Heart left ventricle (tissue), 16 donors: ENCODE measurements around the gene ARHGEF6. TPM values are rescaled to one million over a fixed set of nuclear protein-coding genes. Genes with fewer than 3 reads are reported as not detected.
"Not testable (repeated sequence)": the region's sequence is repeated elsewhere in the genome, so short reads cannot be mapped to it uniquely, and the experiment has no call there.

Experiments used
- ATAC-seq, 4 donors: fragments of 200-7000 bp; cut with Tn5 transposase; one replicate each; pipeline ENCODE4 v1.9.1; 2020 to 2022; ENCODE audit warnings: moderate library complexity in 4 of 4, mild to moderate bottlenecking in 3 of 4, moderate number of reproducible peaks in 1 of 4
- DNase-seq, 5 donors: peaks; one replicate each; pipeline ENCODE4 v3.0.0-alpha.2; 2020
- H3K27ac ChIP-seq, 12 donors: fragments of 200-600 bp; sonication (generic) in 4 of 12; one replicate each; pipeline versions ENCODE4 v1.5.0 to v1.8.0; 2016 to 2022; ENCODE audit warnings: mild to moderate bottlenecking in 2 of 12
- H3K27me3 ChIP-seq, 9 donors: fragments of 200-600 bp; sonication (generic) in 2 of 9; one replicate each; pipeline versions ENCODE4 v1.5.1 to v1.8.0; 2016 to 2022; ENCODE audit warnings: mild to moderate bottlenecking in 3 of 9
- H3K36me3 ChIP-seq, 9 donors: fragments of 200-600 bp; sonication (generic) in 2 of 9; one replicate each; pipeline versions ENCODE4 v1.5.0 to v1.8.0; 2018 to 2022; ENCODE audit warnings: mild to moderate bottlenecking in 2 of 9
- H3K4me1 ChIP-seq, 12 donors: fragments of 200-600 bp; sonication (generic) in 4 of 12; one replicate each; pipeline versions ENCODE4 v1.5.0 to v1.8.0; 2016 to 2022; ENCODE audit warnings: mild to moderate bottlenecking in 3 of 12
- H3K4me3 ChIP-seq, 12 donors: fragments of 200-600 bp; sonication (generic) in 4 of 12; one replicate each; pipeline versions ENCODE4 v1.5.0 to v1.8.0; 2017 to 2022; ENCODE audit warnings: mild to moderate bottlenecking in 9 of 12, moderate library complexity in 4 of 12
- H3K9me3 ChIP-seq, 12 donors: fragments of 200-600 bp; sonication (generic) in 4 of 12; one replicate each; pipeline versions ENCODE4 v1.5.0 to v1.8.0; 2016 to 2022; ENCODE audit warnings: mild to moderate bottlenecking in 1 of 12
- CTCF ChIP-seq, 12 donors: fragments of 200-600 bp; sonication (generic) in 4 of 12; IDR thresholded peaks; one replicate each; pipeline versions ENCODE4 v1.5.0 to v1.8.0; 2018 to 2022; ENCODE audit warnings: antibody characterized with exemption in 12 of 12, mild to moderate bottlenecking in 5 of 12
- POLR2A ChIP-seq, 2 donors: fragments of 450-650 bp; IDR thresholded peaks; one replicate each; pipeline ENCODE4 v1.6.1; 2017; ENCODE audit warnings: antibody characterized with exemption in 2 of 2, mild to moderate bottlenecking in 2 of 2, moderate library complexity in 2 of 2
- WGBS, 4 donors: extraction: QIAGEN DNeasy Blood & Tissue Kit in 2 of 4; methylation state at CpG; one replicate each; pipeline versions ENCODE4 v1.1.5 to v1.1.7; 2013 to 2018; 5-methylcytosine and 5-hydroxymethylcytosine counted together
- intact Hi-C, 10 donors: fragments of 100-400 bp; cut with DNase I; formaldehyde crosslinking; loops; one replicate each; pipeline versions ENCODE4 v1.11.1 to v1.14.2; 2022
- polyA plus RNA-seq, 2 donors: library from polyadenylated mRNA; stranded (reverse); fragments of 200-250 nt; gene quantifications; one replicate each; pipeline ENCODE4 v1.2.3, GENCODE V29; 2013
- total RNA-seq, 9 donors: library from RNA; depleted of rRNA in 2 of 9; stranded (reverse); fragments of >200 nt in 2 of 9; fragmentation: NEBNext Ultra II Directional in 3 of 9; extraction: Animal tissue kit (Norgen Biotek cat#: 25700) in 3 of 9; gene quantifications; one replicate each; pipeline versions ENCODE4 v1.1.0 to v1.2.4, GENCODE V29; 2016 to 2023
- donor health status: ischemic (EF 13 %, LVEDD 7.1; RV severe dilation, severe dysfunction).
- donor health status: healthy with polysubstance abuse.
- donor health status: DM: no; HTN: yes; CAD: no.
- donor health status: DM: no; HTN: no; CAD: no.
- donor health status: ischemic (EF 25% LVEDD 6.9; RV normal size, moderate dysfunction).
- donor health status: ischemic (EF 25% LVEDD 5.7; RV mildly dilated, moderate dysfunction).
- donor health status: healthy.
- donor health status: DM: yes; HTN: yes; CAD: no.
- donor health status: ischemic (EF 35%, LVEDD 5.7; RV mildly dilated, moderate dysfunction).
- donor health status: nonischemic (EF 11% LVEDD 7.7; RV severe dilation, severe dysfunction).
- donor health status: DM: yes; HTN: yes; CAD: no.
- donor health status: PGD.
- donor health status: ischemic (EF 29% LVEDD 5.4; RV normal size, mild dysfunction).
- donor health status: nonischemic (EF 23%, LVEDD 6.1; RV moderate dilation, normal function).

ARHGEF6 gene
- total and polyA plus RNA-seq, 11 donors: 15.2 to 74.7 (median 55.7) TPM

DNA sequence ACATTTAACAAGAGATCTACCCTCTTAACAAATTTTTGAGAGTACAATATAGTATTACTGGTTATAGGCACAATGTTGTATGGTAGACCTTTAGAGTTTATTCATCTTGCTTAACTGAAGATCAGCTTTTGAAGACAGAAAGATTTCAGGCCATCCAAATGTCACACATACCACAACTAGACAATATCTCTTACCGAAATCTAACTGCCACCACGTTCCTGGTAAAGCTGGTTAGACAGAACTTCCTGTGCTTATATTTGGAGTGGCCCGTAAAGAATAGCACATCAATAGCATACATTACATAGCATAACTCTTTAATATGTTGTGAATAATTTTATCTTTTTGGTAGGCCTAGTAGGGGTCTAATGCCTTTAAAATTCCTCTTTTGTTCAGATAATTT, 29.8 kb upstream of the ARHGEF6 start:
- Histone ChIP-seq H3K4me1 (no peaks in the 10 kb centered on the region), H3K4me3 (no peak overlapping the region), H3K9me3 (no peaks in the 10 kb centered on the region), H3K27me3 (peaks cover 0 to 10% (median 0%) of the 10 kb centered on the region in 9 donors), H3K36me3 (peaks cover 0 to 17% (median 0%) of the 10 kb centered on the region in 9 donors), H3K27ac (no peak overlapping the region)
- intact Hi-C loops: no loop called here
- ATAC-seq (no peak), DNase-seq (no peak)
- TF ChIP-seq CTCF (IDR thresholded peaks at IDR 0.05) (no peak), POLR2A (IDR thresholded peaks at IDR 0.05) (no peak)
- 61 to 89% (median 68%) methylated on average over 3 of the region's 3 CpGs for WGBS, 4 donors

GRCh38 chrX:136806891-136807410, 26.2 kb upstream of the ARHGEF6 start:
- Histone ChIP-seq H3K4me3 (no peak overlapping the region), H3K27ac (no peak overlapping the region), H3K9me3 (no peaks in the 10 kb centered on the region), H3K36me3 (peaks cover 0 to 23% (median 0%) of the 10 kb centered on the region in 9 donors), H3K27me3 (peaks cover 0 to 5% (median 0%) of the 10 kb centered on the region in 9 donors), H3K4me1 (no peaks in the 10 kb centered on the region)
- no peak for TF ChIP-seq POLR2A (IDR thresholded peaks at IDR 0.05)
- no peak for TF ChIP-seq CTCF (IDR thresholded peaks at IDR 0.05)
- ATAC-seq: no peak
- intact Hi-C loops: no loop called here
- WGBS, 4 donors: 79 to 100% (median 93%) methylated on average over 1 of the region's 1 CpG
- DNase-seq: no peak

DNA sequence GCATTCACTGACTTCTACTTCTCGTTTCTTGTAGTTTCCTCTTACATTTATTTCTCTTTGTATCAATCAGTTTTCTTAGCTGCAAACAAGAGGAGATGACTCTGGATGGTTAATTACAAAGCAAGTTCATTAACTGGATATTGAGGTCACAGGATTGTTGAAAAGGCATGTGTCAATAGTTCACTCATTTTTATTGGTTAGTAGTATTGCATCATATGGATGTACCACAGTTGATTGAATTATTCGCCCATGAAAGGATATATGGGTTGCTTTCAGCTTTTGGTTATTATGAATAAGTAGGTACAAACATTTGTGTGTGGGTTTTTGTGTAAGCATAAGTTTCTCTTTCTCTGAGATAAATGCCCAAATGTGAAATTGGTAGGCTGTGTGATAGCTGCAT, 21.8 kb upstream of the ARHGEF6 start:
- ATAC-seq (no peak), DNase-seq (no peak)
- peaks cover 0 to 16% (median 0%) of the 10 kb centered on the region in 9 donors for H3K36me3 ChIP-seq
- no peaks in the 10 kb centered on the region for H3K9me3 ChIP-seq
- TF ChIP-seq CTCF (IDR thresholded peaks at IDR 0.05) (no peak), POLR2A (IDR thresholded peaks at IDR 0.05) (no peak)
- 66 to 98% (median 83%) methylated on average over 2 of the region's 2 CpGs for WGBS, 4 donors
- H3K4me1 ChIP-seq: peaks cover 0 to 4% (median 0%) of the 10 kb centered on the region in 12 donors
- H3K27ac ChIP-seq: no peak overlapping the region
- H3K27me3 ChIP-seq: no peaks in the 10 kb centered on the region
- no peak overlapping the region for H3K4me3 ChIP-seq
- intact Hi-C loops: no loop called here

DNA sequence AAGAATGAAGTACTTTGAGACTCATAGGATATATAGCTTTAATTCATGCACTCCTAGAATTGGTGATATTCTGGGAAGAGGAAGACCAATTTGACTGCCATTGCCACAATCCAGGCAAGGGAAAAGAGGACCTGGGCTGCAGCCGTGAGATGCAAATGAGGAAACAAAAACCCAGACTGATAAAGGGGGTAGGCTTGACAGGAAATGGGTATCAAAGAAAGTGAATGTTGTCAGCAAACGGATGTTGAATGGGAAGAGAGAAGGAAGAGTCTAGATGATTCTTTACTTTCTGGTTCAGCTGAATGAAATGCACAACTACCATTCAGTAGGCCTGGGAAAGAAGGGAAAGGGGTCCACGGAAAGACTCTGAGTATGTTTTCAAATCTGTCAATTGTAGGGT, 17.1 kb upstream of the ARHGEF6 start:
- ATAC-seq: no peak
- H3K27me3 ChIP-seq: peaks cover 0 to 3% (median 0%) of the 10 kb centered on the region in 9 donors
- intact Hi-C loops: no loop called here
- TF ChIP-seq CTCF (IDR thresholded peaks at IDR 0.05) (no peak), POLR2A (IDR thresholded peaks at IDR 0.05) (no peak)
- 55 to 63% (median 58%) methylated on average over 3 of the region's 3 CpGs for WGBS, 4 donors
- H3K4me1 ChIP-seq: peaks cover 0 to 4% (median 0%) of the 10 kb centered on the region in 12 donors
- H3K36me3 ChIP-seq: no peaks in the 10 kb centered on the region
- H3K27ac ChIP-seq: no peak overlapping the region
- no peak for DNase-seq
- no peak overlapping the region for H3K4me3 ChIP-seq
- H3K9me3 ChIP-seq: no peaks in the 10 kb centered on the region

DNA sequence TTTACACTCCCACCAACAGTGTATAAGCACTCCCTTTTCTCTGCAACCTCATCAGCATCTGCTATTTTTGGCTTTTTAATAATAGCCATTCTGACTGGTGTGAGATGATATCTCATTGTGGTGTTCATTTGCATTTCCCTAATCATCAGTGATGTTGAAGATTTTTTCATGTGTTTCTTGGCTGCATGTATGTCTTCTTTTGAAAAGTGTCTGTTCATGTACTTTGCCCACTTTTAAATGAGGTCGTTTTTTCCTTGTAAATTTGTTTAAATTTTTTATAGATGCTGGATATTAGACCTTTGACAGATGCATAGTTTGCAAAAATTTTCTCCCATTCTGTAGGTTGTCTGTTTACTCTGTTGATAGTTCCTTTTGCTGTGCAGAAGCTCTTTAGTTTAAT, 14.4 kb upstream of the ARHGEF6 start:
- H3K4me1 ChIP-seq, H3K36me3 ChIP-seq, ATAC-seq, H3K27me3 ChIP-seq, H3K9me3 ChIP-seq, H3K27ac ChIP-seq, intact Hi-C loops, H3K4me3 ChIP-seq, DNase-seq: not testable (repeated sequence)
- 51 to 95% (median 77%) methylated on average over 1 of the region's 1 CpG for WGBS, 4 donors

DNA sequence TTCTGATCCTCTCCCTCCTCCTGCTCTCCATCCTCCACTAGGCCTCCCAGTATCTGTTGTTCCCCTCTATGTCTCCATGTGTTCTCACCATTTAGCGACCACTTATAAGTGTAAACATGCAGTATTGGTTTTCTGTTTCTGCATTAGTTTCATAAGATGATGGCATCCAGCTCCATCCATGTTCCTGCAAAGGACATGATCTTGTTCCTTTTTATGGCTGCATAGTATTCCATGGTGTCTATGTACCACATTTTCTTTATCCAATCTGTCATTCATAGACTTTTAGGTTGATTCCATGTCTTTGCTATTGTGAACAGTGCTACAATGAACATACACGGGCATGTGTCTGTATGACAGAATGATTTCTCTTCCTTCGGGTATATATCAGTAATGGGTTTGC, 13.9 kb upstream of the ARHGEF6 start:
- intact Hi-C loops, H3K27me3 ChIP-seq, H3K9me3 ChIP-seq, H3K27ac ChIP-seq, H3K36me3 ChIP-seq, ATAC-seq, H3K4me1 ChIP-seq, DNase-seq, H3K4me3 ChIP-seq: not testable (repeated sequence)
- WGBS, 4 donors: 90 to 97% (median 93%) methylated on average over 3 of the region's 3 CpGs
